GM10266 (cell line): Measurements from ENCODE around the gene SHISAL2B.
"Not testable (repeated sequence)": the region's sequence is repeated elsewhere in the genome, so short reads cannot be mapped to it uniquely, and the experiment has no call there.

Experiments
- DNase-seq: peaks from one replicate; pipeline ENCODE4 v3.0.0; 2012; ENCODE audit errors: extremely low spot score
- CTCF ChIP-seq: IDR thresholded peaks from 2 replicates; pipeline ENCODE4 v1.5.1; 2012; ENCODE audit warnings: mild to moderate bottlenecking, low read depth; ENCODE audit not compliant: control insufficient read depth, insufficient read depth; ENCODE audit errors: missing control alignments

Gene SHISAL2B

DNA sequence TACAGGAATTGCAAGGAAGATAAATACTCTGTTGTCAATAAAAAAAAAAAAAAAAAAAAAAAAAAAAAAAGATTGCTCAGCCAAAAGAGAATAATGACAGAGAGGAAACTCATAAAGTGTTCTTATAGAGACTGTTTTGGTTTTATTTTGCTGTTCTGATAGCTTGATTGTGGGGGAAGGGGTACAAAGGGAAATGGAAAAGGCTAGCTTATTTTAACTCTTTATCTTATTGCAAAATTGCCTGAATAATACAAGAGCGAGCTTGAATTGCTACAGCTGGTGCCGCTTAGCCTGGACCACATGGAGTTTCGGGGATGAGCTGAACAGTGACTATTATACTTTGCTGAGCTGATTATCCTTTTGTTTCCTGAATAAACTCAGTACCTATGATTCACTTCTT is 31.0 kb upstream of the SHISAL2B start:
- no peak for DNase-seq
- no peak for TF ChIP-seq CTCF

DNA sequence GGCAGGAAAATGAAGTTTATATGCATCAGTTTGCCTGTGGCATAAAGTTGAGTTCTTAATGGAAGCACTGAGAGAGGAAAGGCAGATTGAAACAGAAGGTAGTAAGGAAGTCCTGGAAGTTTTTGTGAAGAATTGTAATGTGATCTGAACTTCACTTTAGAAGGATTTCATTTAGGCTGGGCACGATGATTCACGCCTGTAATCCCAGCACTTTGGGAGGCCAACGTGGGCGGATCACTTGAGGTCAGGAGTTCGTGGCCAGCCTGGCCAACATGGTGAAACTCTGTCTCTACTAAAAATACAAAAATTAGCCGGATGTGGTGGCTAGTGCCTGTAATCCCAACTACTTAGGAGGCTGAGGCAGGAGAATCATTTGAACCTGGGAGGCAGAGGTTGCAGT is 27.1 kb upstream of the SHISAL2B start:
- not testable (repeated sequence) for DNase-seq

- no peak for DNase-seq
- TF ChIP-seq CTCF: no peak
Measured at GRCh38 chr5:64665243-64665642, 25.1 kb upstream of the SHISAL2B start.

- DNase-seq: no peak
- no peak for TF ChIP-seq CTCF
Measured at GRCh38 chr5:64666078-64666477, 24.2 kb upstream of the SHISAL2B start.

DNA sequence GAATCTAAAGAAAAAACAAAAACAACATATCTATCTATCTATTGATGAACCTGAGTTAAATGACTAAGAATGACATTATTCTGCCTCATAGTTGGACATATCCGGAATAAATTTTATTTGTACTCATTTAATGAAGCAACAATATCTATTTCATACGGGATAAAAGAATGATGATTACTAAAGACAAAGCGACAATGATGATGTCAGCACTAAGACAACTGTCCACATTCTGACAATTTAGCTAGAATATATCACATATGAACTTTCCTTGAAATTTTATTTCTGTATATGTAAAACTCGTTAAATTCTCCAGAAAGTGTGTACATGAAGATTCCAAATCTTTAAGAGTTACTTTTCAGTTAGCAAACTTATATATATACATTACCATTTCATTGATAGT is 23.2 kb upstream of the SHISAL2B start:
- TF ChIP-seq CTCF: no peak
- DNase-seq: no peak

DNA sequence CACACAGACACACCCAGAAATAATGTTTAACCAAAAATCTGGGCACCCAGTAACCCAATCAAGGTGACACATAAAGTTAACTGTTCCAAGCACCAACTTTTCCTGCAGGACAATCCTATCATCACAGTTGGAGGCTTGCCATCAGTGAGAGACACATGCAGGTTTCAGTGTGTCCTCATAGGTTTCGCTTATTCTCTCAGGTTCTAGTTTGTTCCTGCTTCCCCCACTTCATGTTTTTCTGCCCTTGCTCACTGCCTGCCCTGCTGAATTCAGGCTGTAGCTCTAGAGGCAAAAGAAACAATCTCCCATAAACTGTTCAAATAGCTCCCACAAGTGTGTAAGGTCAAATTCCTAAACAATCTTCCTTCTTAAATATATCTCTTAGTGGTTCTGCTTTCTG is 20.0 kb upstream of the SHISAL2B start:
- no peak for DNase-seq
- no peak for TF ChIP-seq CTCF

GRCh38 chr5:64671678-64672077 is 18.6 kb upstream of the SHISAL2B start:
- DNase-seq: no peak
- no peak for TF ChIP-seq CTCF

GRCh38 chr5:64678374-64678773 is 11.9 kb upstream of the SHISAL2B start:
- no peak for DNase-seq
- no peak for TF ChIP-seq CTCF
